GM18498 (cell line): ENCODE measurements around the gene EIF1B.
"Not testable (repeated sequence)": the region's sequence is repeated elsewhere in the genome, so short reads cannot be mapped to it uniquely, and the experiment has no call there.

Experiments used
- ATAC-seq: cut with Tn5 transposase; IDR thresholded peaks from one replicate; pipeline ENCODE4 v1.9.1; 2021; ENCODE audit warnings: mild to moderate bottlenecking, moderate library complexity; ENCODE audit not compliant: unreplicated experiment

EIF1B gene

GRCh38 chr3:40309418-40309924 lies at the start of gene EIF1B:
EIF1B (plus strand) TSS chr3:40309707; CDS start chr3:40309942, 235 bp downstream.
- ATAC-seq: peak; percentile 95

GRCh38 chr3:40262331-40262730 lies 47.2 kb upstream of the EIF1B start:
- ATAC-seq: no peak

GRCh38 chr3:40264451-40264850 lies 45.1 kb upstream of the EIF1B start:
- no peak for ATAC-seq

- no peak for ATAC-seq
Measured at GRCh38 chr3:40265181-40265580, 44.3 kb upstream of the EIF1B start.

- ATAC-seq: no peak
Measured at GRCh38 chr3:40267937-40268724, 41.4 kb upstream of the EIF1B start.

- ATAC-seq: no peak
Measured at GRCh38 chr3:40268802-40269524, 40.5 kb upstream of the EIF1B start.

GRCh38 chr3:40278791-40279190 lies 30.7 kb upstream of the EIF1B start:
- no peak for ATAC-seq

- no peak for ATAC-seq
Measured at GRCh38 chr3:40281995-40282394, 27.5 kb upstream of the EIF1B start.

- not testable (repeated sequence) for ATAC-seq
Measured at GRCh38 chr3:40283057-40283456, 26.4 kb upstream of the EIF1B start.

- no peak for ATAC-seq
Measured at GRCh38 chr3:40287248-40287647, 22.3 kb upstream of the EIF1B start.

GRCh38 chr3:40290396-40290795 lies 19.1 kb upstream of the EIF1B start:
- ATAC-seq: no peak

GRCh38 chr3:40291471-40291870 lies 18.0 kb upstream of the EIF1B start:
- ATAC-seq: no peak

- ATAC-seq: no peak
Measured at GRCh38 chr3:40292637-40293349, 16.7 kb upstream of the EIF1B start.

- no peak for ATAC-seq
Measured at GRCh38 chr3:40294434-40294833, 15.1 kb upstream of the EIF1B start.

GRCh38 chr3:40298075-40298474 lies 11.4 kb upstream of the EIF1B start:
- no peak for ATAC-seq

- no peak for ATAC-seq
Measured at GRCh38 chr3:40299130-40299720, 10.3 kb upstream of the EIF1B start.

GRCh38 chr3:40299721-40300335 lies 9.7 kb upstream of the EIF1B start:
- no peak for ATAC-seq

GRCh38 chr3:40302784-40303183 lies 6.7 kb upstream of the EIF1B start:
- ATAC-seq: no peak

GRCh38 chr3:40304352-40304751 lies 5.2 kb upstream of the EIF1B start:
- peak; percentile 34 for ATAC-seq

GRCh38 chr3:40306336-40306735 lies 3.2 kb upstream of the EIF1B start:
- ATAC-seq: no peak

- ATAC-seq: no peak
Measured at GRCh38 chr3:40307176-40307575, 2.3 kb upstream of the EIF1B start.
